DMS 273 (cell line): ENCODE data around the gene KIAA1671.
A peak's percentile ranks its signal among the peaks of the same experiment; 100 is the strongest.
"Not testable (repeated sequence)": the region's sequence is repeated elsewhere in the genome, so short reads cannot be mapped to it uniquely, and the experiment has no call there.

Experiments
- DNase-seq: peaks from one replicate; lab custom pipeline; 2025; ENCODE audit not compliant: unreplicated experiment; lab: John Stamatoyannopoulos, UW

KIAA1671 gene

GRCh38 chr22:24951942-24952836 lies at the start of gene KIAA1671:
TSS of gene KIAA1671 (plus strand) at chr22:24952716. CDS start at chr22:25028000, 75,284 bp downstream.
- DNase-seq = peak; percentile 89

GRCh38 chr22:24905909-24906308 lies 46.6 kb upstream of the KIAA1671 start:
- DNase-seq = no peak

GRCh38 chr22:24907101-24907500 lies 45.4 kb upstream of the KIAA1671 start:
- not testable (repeated sequence) for DNase-seq

- no peak for DNase-seq
Measured at GRCh38 chr22:24920029-24920428, 32.5 kb upstream of the KIAA1671 start.

GRCh38 chr22:24925586-24926427 lies 26.7 kb upstream of the KIAA1671 start:
- DNase-seq = no peak

GRCh38 chr22:24926428-24926725 lies 26.1 kb upstream of the KIAA1671 start:
- DNase-seq = no peak

- no peak for DNase-seq
Measured at GRCh38 chr22:24926849-24927579, 25.5 kb upstream of the KIAA1671 start.

- no peak for DNase-seq
Measured at GRCh38 chr22:24928322-24928721, 24.2 kb upstream of the KIAA1671 start.

- no peak for DNase-seq
Measured at GRCh38 chr22:24930678-24931077, 21.8 kb upstream of the KIAA1671 start.

GRCh38 chr22:24935771-24936483 lies 16.6 kb upstream of the KIAA1671 start:
- no peak for DNase-seq

GRCh38 chr22:24937114-24937513 lies 15.4 kb upstream of the KIAA1671 start:
- peak; percentile 63 for DNase-seq

GRCh38 chr22:24938741-24939341 lies 13.7 kb upstream of the KIAA1671 start:
- DNase-seq = peak; percentile 73

GRCh38 chr22:24942301-24942700 lies 10.2 kb upstream of the KIAA1671 start:
- no peak for DNase-seq

GRCh38 chr22:24944217-24944937 lies 8.1 kb upstream of the KIAA1671 start:
- no peak for DNase-seq

- DNase-seq = no peak
Measured at GRCh38 chr22:24945430-24945829, 7.1 kb upstream of the KIAA1671 start.

- no peak for DNase-seq
Measured at GRCh38 chr22:24947383-24947782, 5.1 kb upstream of the KIAA1671 start.

GRCh38 chr22:24947881-24948280 lies 4.6 kb upstream of the KIAA1671 start:
- DNase-seq = no peak

- no peak for DNase-seq
Measured at GRCh38 chr22:24948356-24949202, 3.9 kb upstream of the KIAA1671 start.
